ENCODE results near the gene ACOX3.
"Not testable (repeated sequence)": the region's sequence is repeated elsewhere in the genome, so short reads cannot be mapped to it uniquely, and the experiment has no call there.

Gene ACOX3

GRCh38 chr4:8403173-8403753 is 37.3 kb downstream of the ACOX3 start:
- peak; percentile 86 for DNase-seq

DNA sequence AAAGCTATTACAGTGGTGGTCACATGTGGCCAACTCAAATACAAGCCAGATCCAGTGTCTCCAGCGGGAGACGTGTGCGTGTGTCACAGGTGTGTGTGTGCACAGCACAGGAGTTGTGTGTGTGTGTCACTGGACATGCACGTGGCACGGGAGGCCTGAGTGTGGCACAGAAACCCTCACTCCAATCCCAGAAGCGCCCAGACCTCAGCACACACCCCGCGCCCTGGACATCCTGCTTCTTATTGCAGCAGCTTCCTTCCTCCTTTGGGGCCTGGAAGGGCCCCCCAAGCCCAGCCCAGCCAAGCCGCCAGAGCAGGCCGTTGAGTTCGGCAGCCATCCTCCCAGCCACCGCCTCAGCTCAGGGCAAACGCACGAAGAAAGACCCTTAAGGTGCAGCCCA is 37.9 kb downstream of the ACOX3 start:
- peak; percentile 27 for DNase-seq

GRCh38 chr4:8402181-8402597 is 38.3 kb downstream of the ACOX3 start:
- DNase-seq: no peak

GRCh38 chr4:8401665-8402064 is 38.9 kb downstream of the ACOX3 start:
- no peak for DNase-seq

GRCh38 chr4:8400632-8401325 is 39.7 kb downstream of the ACOX3 start:
- no peak for DNase-seq

- no peak for DNase-seq
These were observed 41.2 kb downstream of the ACOX3 start for GRCh38 chr4:8399298-8399697.

GRCh38 chr4:8398347-8398746 is 42.2 kb downstream of the ACOX3 start:
- no peak for DNase-seq

GRCh38 chr4:8396762-8397406 is 43.6 kb downstream of the ACOX3 start:
- DNase-seq: no peak

DNA sequence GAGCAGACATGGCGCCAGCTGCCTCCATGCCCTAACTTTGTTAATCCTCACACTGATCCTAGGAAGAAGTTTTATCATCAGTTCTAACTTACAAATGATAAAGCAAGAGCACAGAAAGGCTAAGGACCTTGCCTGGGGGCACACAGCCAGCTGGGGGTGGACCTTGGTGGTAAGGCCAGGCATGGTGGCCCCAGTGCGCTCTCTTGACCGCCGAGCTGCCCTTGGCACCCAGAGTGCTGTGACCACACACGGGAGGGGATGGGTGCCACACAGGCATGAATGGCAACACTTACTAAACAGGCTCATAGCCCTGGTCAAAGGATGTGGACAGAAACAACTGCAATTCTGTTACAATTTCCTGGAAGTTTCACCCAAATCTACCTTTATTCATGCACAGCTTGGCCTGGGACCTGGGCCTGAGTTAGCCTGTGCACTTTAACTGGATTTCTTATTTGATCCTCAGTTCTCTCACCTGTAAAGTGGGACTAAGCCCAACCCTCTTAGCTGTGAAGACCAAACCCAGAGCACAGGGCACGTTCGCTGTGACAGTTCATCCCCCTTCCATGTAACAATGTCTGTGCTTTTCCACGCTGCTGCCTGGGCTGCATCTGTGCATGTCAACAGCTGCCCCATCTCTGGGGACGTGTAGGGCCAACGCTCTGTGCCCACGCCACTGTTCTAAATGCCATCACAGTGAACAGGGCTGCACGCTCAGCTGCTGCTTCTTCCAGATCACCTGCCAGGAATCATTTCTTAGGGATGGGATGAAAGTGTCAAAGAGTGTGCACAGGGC is 44.8 kb downstream of the ACOX3 start:
- DNase-seq: no peak

GRCh38 chr4:8394806-8395205 is 45.7 kb downstream of the ACOX3 start:
- DNase-seq: no peak

DNA sequence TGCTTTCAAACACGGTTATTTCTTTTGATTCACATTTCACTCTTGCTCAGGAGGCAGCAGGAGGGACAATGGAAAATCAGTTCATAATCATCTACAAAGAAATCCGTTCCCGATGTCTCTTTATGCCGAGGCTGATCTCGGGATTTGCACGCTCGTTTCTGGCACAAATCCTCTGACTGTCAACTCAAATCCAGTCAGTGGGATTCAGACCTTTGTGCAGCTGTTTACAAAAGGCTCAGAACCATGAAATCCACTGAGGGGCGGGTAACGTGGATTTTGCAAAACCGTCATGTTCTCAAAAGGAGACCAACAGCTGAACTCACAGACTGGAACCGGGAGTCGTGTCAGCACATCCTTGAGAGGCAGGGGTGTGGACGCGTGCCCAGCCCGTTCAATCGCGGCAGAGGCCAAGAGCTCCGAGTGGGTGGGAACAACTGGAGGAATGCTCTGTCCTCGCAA is 46.4 kb downstream of the ACOX3 start:
- DNase-seq: no peak

DNA sequence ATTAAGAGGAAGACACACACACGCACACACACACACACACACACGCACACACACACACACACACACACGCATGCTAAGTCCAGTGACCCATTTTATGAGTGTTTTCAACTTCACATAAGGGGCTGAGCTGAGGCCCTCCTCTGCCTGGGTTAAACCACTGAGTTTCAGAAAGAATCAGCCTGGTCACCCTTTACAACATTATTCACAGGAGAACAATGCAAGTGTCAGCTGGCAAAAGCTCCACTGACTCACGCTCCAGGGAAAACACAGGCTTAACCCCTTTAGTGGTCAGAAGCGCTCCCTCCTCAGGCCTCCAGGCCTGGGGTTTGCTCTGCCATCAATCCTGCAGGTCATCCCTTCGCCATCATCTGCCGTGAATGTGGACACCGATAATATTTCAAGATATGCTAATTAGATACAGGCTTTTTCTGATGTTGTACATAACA is 46.9 kb downstream of the ACOX3 start:
- DNase-seq: no peak

DNA sequence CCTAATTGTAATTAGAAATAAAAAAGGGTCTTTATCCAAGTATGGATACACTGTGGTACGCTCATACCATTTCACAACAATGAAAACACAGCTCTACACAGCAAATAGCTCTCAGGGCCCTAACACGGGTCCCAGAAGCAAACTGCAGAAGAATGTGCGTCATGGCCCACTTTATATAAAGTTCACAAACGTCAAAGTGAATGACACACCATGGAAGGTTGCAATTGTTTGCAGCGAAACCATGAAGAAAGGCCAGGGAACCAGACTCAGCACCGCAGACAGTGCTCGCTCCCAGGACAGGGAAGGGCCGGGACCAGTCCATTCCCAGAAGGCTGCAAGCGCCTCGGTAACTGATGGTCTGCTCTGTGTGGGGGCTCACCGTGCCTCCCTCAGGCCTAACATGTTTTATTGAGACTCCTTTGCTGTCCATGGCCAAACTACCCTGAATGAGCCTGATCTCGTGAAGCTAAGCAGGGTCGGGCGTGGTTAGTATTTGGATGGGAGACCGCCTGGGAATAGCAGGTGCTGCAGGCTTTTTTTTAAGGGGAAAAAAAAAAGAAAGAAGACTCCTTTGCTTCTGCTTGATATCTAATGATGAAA is 47.8 kb downstream of the ACOX3 start:
- no peak for DNase-seq

GRCh38 chr4:8391972-8392371 is 48.6 kb downstream of the ACOX3 start:
- peak; percentile 35 for DNase-seq

- DNase-seq: no peak
These were observed 49.5 kb downstream of the ACOX3 start for GRCh38 chr4:8391071-8391470.

DNA sequence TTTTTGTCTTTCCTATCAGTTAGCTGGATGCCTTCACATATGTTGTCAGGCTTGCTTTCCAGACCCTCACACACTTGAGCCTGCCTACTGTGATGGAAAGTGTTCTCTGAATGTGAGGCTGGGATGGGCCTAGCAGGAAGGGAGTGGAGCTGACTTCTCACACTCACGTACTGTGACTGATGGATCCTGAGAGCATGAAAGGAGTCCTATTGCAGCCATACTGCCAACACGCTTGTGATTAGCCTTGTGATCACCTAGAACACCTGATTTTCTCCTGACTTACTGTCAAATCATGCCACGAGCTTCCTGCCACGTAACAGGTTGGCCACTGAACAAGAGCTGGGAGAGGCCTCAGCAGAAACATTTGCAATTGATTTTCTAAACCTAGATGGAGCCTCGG is 49.9 kb downstream of the ACOX3 start:
- DNase-seq: no peak

DNA sequence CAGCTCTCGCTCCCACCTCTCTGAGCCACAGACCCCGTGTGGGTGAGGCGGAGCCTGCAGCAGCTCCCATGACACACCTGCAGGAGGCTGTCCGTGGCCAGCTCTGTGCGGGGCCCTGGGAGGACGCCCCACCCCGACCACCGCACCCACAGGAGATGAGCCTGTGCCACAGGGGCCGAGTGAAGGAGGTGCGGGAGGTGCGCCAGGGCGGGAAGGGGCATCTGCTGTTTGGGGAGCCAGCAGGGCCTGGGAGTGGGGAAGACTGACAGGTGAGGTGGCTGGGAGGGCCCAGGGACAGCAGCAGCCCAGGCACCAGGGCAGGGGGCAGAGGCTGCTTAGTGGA is 52.0 kb downstream of the ACOX3 start:
- no peak for DNase-seq

DNA sequence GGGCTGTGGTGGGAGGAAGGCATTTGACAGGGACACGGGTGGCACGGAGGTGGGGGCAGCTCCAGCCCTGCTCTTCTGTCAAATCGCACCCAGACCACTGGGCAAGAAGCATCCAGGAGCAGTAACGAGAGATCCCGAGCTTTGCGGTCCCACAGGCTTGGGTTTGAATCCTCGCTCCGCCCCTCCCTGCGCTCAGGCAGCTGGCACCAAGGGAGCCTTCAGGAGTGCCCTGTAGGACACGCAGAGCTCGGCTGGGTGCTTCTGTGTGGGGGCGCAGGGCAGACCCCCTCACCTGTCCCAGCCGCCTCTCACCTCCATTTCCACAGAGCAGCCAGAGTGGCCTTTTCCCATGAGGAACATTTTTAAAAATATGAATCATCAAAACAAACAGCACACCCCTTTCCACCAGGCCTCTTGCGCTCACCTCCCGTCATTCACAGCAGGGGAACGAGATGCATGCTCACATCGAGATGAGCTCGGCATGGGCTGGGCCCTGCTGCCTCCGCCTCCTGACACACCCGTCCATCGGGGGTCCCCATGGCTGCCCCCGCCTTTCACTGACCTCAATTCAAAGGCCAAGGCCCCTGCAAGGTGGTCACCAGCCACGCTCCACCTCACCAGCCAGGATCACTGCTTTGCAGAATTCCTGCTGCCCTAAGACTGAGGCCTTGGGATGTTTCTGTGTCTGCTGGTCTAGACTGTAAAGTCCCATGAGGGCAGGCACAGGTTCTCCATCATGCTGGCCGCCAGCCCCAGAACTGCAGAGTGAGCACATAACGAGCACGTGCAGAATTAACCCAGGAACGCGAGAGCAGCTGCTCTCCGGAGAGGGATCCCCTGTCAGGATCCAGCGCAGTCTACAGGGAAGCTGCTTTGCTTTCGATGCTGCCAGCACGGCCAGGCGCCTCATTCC is 52.7 kb downstream of the ACOX3 start:
- DNase-seq: no peak

- DNase-seq: no peak
These were observed 53.3 kb downstream of the ACOX3 start for GRCh38 chr4:8387194-8387593.

DNA sequence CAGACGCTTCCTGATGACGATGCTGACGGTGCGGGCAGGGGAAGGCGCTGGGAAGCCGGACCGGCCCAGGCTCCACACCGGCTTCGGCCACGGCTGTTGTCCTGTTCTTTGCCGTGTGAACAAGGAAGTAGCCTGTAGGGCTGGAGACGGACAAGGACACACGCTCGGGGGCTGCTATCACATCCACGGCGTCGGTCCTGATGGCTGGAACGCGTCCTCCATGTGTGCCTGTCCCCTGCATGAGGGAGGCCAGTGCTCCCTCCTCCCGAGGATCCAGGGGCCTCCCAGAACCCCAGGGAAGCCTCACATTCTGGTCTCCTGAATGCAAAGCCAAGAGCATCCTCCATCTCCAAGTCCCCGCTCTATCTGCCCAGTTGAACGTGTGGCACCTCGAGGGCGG is 53.8 kb downstream of the ACOX3 start:
- no peak for DNase-seq

DNA sequence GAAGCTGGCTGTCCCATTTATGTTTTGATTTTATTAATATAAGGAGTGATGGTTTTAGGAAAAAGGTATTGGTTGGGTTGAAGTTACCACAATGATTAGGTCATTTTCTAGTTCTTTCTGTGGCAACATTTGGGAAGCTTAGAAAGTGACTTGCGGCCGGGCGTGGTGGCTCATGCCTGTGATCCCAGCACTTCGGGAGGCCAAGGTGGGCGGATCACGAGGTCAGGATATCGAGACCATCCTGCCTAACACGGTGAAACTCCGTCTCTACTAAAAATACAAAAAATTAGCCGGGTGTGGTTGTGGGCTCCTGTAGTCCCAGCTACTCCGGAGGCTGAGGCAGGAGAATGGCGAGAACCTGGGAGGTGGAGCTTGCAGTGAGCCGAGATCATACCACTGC is 54.4 kb downstream of the ACOX3 start:
- DNase-seq: not testable (repeated sequence)

- DNase-seq: no peak
These were observed 54.9 kb downstream of the ACOX3 start for GRCh38 chr4:8385611-8386010.
